Suprapubic skin (tissue), 3 donors: ENCODE measurements around the gene NRSN2.

ENCODE experiments used
- CTCF ChIP-seq, 2 donors: fragments of 200-600 bp in 1 of 2; fragments of 450-650 bp in 1 of 2; sonication (generic) in 1 of 2; IDR thresholded peaks; one replicate each; pipeline ENCODE4 v1.5.1; 2016 to 2019; ENCODE audit warnings: antibody characterized with exemption in 2 of 2, mild to moderate bottlenecking in 1 of 2, moderate library complexity in 1 of 2
- POLR2A ChIP-seq, 2 donors: fragments of 450-650 bp; IDR thresholded peaks; one replicate each; pipeline ENCODE4 v1.6.1; 2017; ENCODE audit warnings: antibody characterized with exemption in 2 of 2, mild to moderate bottlenecking in 2 of 2, moderate library complexity in 2 of 2

- TF ChIP-seq CTCF (IDR thresholded peaks at IDR 0.05) (no peak), POLR2A (IDR thresholded peaks at IDR 0.05) (no peak)
Observed at GRCh38 chr20:358891-359555, 12.1 kb downstream of the NRSN2 start.
